Measurements from ENCODE around the gene JPH2.

DNA sequence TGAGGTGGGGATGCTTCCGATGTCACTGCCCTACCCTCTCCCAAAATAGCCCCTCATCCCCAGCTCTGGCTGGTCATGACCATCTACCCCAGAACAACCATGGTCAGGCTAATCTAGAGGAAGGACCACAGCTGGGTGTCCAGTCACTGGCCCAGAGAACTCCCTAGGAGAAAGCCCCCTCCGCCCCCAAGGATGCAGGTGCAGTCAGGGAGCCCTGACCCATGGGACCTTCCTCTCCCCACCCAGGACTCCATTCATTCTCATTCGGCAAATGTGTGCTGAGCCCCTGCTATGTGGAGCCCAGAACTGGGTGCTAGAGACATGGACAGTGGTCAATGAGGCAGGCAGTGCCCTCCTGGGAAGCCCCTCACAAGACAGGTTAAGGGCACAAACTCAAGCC, 60.5 kb downstream of the JPH2 start:
- TF ChIP-seq REST (IDR thresholded peaks at IDR 0.05; ENCODE audit: insufficient replicate concordance, low read depth): no peak
- TF ChIP-seq CTCF (IDR thresholded peaks at IDR 0.05; ENCODE audit: insufficient read depth, low read length): no peak

Measured in HL-60 (cell line).